HG02642 (cell line): Measurements from ENCODE around the gene NAE1.

Experiments used
- ATAC-seq: cut with Tn5 transposase; IDR thresholded peaks from one replicate; pipeline ENCODE4 v1.9.1; 2021; ENCODE audit warnings: mild to moderate bottlenecking; ENCODE audit not compliant: unreplicated experiment, poor library complexity

The NAE1 gene

DNA sequence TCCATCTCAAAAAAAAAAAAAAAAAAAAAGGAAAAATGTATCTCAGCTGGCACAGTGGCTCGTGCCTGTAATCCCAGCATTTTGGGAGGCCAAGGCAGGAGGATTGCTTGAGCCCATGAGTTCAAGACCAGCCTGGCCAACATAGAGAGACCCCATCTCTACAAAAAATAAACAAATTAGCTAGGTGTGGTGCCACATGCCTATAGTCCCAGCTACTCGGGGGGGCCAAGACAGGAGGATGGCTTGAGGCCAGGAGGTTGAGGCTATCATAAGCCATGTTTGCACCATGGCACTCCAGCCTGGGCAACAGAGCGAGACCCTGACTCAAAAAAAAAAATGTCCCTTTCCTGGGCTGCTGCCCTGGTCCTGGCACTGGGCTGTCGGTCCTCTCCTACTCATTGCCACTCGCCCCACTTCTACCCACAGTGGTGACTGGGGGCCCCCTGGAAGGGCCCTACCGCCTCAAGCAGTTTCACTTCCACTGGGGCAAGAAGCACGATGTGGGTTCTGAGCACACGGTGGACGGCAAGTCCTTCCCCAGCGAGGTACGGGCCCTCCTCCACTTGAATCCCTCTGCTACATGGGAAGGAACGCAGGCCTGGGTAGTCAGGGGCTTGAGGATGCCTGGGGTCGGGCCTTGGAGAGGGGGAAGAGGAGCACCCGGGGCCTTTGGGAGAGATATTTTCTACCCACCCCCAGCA is 19.5 kb upstream of the NAE1 start:
- no peak for ATAC-seq

DNA sequence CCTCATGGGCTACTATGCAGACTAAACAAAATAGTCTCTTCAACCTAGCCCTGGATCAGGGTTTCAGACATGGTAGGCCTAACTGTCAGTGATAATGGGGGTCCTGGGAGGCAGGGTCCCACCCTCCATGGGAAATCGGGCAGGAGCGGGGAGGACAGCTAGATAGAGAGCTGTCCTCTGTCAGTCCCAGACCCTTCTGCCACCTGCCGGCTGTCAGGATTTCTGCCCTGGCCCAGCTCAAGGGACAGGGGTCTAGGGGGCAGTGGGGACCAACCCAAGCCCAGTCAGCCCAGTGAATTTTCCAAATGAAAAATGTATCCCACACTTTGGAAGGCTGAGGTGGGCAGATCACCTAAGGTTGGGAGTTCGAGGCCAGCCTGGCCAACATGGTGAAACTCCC is 18.8 kb upstream of the NAE1 start:
- no peak for ATAC-seq

DNA sequence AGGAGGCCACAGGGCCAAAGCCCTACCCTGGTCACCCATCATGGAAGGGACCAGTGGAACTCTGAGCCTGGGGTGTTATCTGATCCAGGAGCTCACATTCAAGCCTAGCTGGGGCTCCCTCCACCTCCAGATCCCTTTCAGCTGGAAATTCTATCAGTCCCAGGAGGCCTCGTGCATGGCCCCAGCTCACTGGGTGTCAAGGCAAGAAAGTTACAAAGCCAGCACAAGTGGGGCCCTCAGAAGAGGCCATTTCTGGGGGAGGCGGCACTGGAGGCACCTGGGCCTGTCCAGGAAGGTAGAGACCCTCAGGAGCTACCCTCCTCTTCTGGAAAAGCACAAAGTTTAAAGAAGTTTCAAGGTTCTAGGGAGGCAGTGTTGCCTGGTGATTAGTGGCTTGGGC is 18.2 kb upstream of the NAE1 start:
- no peak for ATAC-seq

GRCh38 chr16:66848172-66848571 is 17.4 kb upstream of the NAE1 start:
- no peak for ATAC-seq

DNA sequence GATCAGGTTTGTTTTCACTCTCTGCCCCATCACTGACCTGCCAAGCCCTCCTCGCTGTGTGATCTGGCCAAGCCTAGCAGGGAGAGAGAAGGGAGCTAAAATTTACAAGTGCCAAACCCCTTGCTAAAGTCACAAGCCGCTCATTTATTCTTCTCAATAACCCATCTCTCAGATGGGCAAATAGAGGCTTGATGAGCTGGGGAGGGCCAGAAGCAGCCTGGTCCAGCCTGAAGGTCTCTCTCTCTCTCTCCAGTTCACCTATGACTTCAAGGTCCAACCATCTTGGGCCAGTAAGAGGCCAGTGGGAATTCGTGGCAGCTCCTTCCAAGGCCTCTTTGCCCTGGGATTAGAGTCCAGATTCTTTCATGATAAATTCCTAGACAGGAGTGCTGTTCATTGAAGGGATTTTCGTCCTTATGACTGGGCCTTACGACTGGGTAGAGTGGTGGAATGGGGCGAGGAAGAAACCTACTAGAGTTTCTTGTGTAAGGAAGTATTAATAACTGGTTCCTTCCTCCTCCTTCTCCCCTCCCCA is 16.8 kb upstream of the NAE1 start:
- no peak for ATAC-seq

GRCh38 chr16:66846831-66847230 is 16.1 kb upstream of the NAE1 start:
- ATAC-seq, result no peak

- no peak for ATAC-seq
These were observed 15.5 kb upstream of the NAE1 start for GRCh38 chr16:66846266-66846665.

DNA sequence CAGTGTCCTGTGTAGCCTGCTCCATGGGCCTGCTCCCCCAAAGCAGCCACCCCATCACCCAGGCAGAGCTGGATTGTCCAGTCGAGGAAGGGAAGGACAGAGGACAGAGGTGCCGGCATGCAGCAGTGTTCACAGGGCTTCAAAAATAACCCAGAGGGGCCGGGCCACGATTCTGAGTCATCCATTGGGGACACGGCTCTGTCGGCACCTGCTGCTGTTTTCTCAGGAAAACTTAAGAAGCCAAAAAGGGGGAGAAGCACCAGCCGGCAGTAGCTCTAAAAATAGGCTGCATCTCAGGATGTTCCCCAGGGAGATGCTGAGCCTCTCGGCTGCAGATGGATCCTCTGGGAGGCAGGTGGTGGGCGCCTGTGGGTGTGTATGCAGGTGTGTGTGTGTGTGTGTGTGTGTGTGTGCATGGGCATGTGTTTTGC is 15.0 kb upstream of the NAE1 start:
- ATAC-seq, result no peak

GRCh38 chr16:66845080-66845410 is 14.3 kb upstream of the NAE1 start:
- no peak for ATAC-seq

GRCh38 chr16:66844342-66845079 is 13.7 kb upstream of the NAE1 start, which contains the start of gene CA7:
Gene CA7, plus strand, starts transcription at chr16:66844414. Its CDS starts 74 bp downstream, at chr16:66844488.
- no peak for ATAC-seq

GRCh38 chr16:66844009-66844341 is 13.2 kb upstream of the NAE1 start:
- no peak for ATAC-seq

DNA sequence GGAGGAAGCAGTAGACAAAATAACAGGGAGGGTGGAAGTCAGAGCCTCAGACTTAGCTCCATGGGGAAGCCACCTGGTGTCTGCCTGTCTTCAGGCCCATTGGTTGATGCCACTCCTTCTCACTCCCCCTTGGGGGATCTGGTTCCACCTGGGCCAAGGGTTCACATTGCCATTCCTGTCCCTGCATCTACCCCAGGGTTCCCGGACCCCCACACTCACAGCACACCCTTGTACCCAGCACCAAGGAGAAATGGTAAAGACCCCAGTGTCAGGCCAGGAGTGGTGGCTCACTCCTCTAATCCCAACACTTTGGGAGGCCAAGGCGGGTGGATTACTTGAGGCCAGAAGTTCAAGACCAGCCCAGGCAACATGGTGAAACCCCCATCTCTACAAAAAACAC is 12.4 kb upstream of the NAE1 start:
- ATAC-seq, result no peak

DNA sequence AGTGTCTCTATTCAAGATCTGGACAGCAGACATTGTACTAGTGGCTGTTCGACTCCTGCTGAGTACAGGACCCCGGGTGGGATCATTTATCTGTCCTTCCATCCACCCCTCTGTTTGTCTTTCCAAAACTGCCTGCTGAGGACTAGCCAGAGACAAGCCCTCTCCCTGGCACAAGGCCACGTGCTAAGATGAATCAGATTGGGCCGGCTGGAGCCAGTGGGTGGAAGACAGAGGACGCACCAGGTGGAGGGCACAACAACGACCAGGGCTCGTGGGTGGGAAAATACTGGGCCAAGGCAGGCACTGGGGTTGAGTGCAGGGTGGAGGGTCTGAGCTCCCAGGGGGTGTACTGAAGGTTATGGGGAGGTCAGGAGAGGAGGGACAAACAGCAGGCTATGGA is 12.0 kb upstream of the NAE1 start:
- ATAC-seq, result no peak

DNA sequence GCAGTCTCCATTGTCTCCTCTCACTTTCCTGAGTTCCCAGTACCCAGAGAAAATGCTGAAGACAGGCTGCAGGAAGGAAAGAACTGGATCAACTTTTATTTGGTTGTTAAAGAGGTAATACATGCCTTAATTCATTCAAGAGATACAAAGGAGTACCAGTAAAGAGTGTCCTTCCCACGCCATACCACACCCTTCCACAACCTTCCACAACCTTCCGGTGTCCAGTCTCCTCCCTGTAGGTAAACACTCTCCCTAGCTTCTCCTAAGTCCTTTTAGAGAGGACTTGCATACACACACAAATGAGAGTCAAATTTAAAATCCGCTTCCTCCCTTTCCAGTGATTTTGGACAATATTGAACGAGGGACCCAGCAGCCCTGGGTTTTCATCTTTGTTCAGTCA is 10.6 kb upstream of the NAE1 start:
- ATAC-seq, result no peak

DNA sequence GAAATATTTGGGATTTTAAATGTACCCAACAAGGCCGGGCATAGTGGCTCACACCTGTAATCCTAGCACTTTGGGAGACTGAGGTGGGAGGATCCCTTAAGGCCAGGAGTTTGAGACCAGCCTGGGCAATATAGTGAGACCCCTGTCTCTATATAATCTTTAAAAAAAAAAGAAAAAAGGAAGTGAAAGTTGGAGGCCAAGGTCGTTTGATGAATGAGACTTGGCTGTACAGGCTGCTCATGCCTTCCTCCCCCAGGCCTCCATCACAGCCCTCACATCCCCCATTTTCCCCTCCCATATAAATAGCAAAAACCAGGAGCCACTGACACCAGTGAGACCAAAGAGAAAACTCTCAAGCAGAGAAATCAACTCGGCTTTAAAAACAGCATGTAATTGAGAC is 10.1 kb upstream of the NAE1 start:
- no peak for ATAC-seq

DNA sequence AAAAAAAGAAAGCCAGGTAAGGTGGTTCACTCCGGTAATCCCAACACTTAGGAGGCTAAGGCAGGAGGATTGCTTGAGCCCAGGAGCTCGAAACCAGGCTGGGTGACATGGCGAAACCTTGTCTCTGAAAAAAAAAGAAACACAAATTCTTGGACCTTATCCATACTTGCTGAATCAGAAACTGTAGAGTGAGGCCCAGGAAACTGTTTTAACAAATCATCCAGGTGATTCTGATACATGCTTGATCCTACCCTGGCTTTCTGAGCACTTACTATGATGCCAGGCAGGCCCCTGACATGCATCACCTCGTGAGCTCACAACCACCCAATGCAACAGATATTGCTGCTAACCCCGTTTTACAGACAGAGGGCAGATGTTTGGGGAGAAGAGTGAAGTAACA is 4.0 kb upstream of the NAE1 start:
- ATAC-seq, result no peak

DNA sequence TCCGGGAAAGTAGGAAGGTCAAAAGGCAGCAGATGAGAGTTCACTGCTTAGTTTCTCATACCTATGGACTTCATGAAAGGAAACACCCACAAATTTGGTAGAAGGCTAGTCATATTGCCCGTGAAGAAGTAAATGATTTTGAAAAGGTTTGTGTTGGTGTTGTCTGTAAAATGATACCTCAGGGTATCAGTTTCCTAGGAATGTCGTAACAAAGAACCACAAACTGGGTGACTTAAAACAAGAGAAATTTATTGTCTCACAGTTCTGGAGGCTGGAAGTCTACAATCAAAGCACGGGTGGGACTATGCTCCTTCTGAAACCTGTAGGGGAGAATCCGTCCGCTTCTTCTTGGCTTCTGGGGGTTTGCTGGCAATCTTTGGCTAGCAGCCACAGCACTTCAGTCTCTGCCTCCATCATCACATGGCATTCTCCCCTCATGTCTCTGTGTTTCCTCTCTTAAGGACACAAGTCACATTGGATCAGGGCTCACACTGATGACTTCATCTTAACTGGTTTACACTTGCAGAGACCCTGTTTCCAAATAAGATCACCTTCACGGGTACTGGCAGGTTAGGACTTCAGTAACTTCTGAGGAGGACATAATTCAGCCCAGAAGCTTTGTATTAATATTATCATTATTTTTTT is 2.0 kb upstream of the NAE1 start:
- no peak for ATAC-seq

- ATAC-seq, result no peak
These were observed 1.4 kb upstream of the NAE1 start for GRCh38 chr16:66832190-66832589.

- ATAC-seq, result no peak
These were observed 6.8 kb downstream of the NAE1 start for GRCh38 chr16:66824006-66824405.

- no peak for ATAC-seq
These were observed 16.0 kb downstream of the NAE1 start for GRCh38 chr16:66814734-66815133.

DNA sequence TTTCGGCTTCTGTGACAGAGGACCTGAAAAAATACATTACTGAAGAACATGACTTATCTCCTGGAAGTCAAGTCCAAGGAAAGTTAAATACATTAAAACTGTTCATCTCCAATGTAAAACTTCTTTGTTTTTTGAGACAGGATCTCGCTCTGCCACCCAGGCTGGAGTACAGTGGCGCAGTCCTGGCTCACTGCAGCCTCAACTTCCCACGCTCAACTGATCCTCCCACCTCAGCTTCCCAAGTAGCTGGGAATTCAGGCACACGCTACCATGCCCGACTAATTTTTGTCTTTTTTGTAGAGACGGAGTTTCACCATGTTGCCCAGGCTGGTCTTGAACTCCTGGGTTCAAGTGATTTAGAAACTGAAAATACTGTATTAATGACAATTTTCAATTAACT is 19.7 kb downstream of the NAE1 start:
- no peak for ATAC-seq
